RWPE2 (cell line): ENCODE results near the gene HOXA11.

Experiments used
- ATAC-seq: fragments of 200-7000 bp; cut with Tn5 transposase; 3 replicates; pipeline ENCODE4 v1.9.1; 2021; ENCODE audit warnings: low read depth
- DNase-seq: peaks from one replicate; pipeline ENCODE4 v3.0.0-alpha.2; 2020; ENCODE audit warnings: low spot score
- H3K27ac ChIP-seq: fragments of 450-650 bp; 2 replicates; pipeline ENCODE4 v1.5.1; 2017; ENCODE audit warnings: mild to moderate bottlenecking; ENCODE audit not compliant: poor library complexity, severe bottlenecking
- H3K27me3 ChIP-seq: fragments of 250-450 bp; sonication (Bioruptor Pico); 2 replicates; pipeline ENCODE4 v1.5.1; 2021; ENCODE audit warnings: mild to moderate bottlenecking, moderate library complexity; ENCODE audit not compliant: insufficient read depth, poor library complexity, severe bottlenecking
- H3K36me3 ChIP-seq: fragments of 250-450 bp; sonication (Bioruptor Pico); 2 replicates; pipeline ENCODE4 v1.5.1; 2020; ENCODE audit warnings: low read depth, mild to moderate bottlenecking, moderate library complexity
- H3K4me1 ChIP-seq: fragments of 250-450 bp; sonication (Bioruptor Pico); 2 replicates; pipeline ENCODE4 v1.5.1; 2021; ENCODE audit warnings: mild to moderate bottlenecking, moderate library complexity; ENCODE audit not compliant: insufficient read depth, poor library complexity, severe bottlenecking
- H3K4me3 ChIP-seq: fragments of 250-450 bp; sonication (Bioruptor Pico); 2 replicates; pipeline ENCODE4 v1.5.1; 2021; ENCODE audit warnings: mild to moderate bottlenecking, moderate library complexity; ENCODE audit not compliant: severe bottlenecking
- H3K9me3 ChIP-seq: fragments of 250-450 bp; sonication (Bioruptor Pico); 2 replicates; pipeline ENCODE4 v1.5.1; 2021; ENCODE audit warnings: mild to moderate bottlenecking, moderate library complexity; ENCODE audit not compliant: severe bottlenecking
- TF ChIP-seq, protein P1 (sequence below): fragments of 450-650 bp; IDR thresholded peaks from one replicate; pipeline ENCODE4 v1.5.1; 2017; ENCODE audit warnings: mild to moderate bottlenecking, moderate library complexity; ENCODE audit not compliant: poor library complexity, severe bottlenecking

The HOXA11 gene

DNA sequence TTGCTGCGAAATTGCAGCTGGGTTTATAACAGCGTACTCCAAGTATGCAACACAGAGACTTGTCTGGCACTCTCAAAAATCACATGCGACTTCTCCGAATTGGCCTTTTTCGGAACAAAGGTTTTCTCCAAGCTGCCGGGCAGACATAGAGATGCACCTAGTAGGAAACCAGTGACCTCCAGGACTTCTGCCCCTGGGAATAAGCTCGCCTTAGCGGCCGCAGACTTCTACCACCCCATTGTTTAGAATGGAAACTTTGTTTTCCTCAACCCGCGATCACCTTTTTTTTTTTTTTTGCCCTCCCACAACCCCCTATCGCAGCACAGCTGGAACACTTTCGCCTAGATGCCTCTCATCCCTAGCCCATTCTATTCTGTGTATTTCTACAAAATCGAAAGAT, 6.0 kb downstream of the HOXA11 start:
- no peak for DNase-seq
- H3K27me3 ChIP-seq: no peaks in the 10 kb centered on the region

GRCh38 chr7:27178366-27178765, 6.7 kb downstream of the HOXA11 start:
- DNase-seq: peak; percentile 55
- no peaks in the 10 kb centered on the region for H3K27me3 ChIP-seq

More for the DNA sequence above, 6.0 kb downstream of the HOXA11 start:
- H3K4me1 ChIP-seq: peaks cover 26% of the 10 kb centered on the region
- H3K36me3 ChIP-seq: no peaks in the 10 kb centered on the region
- peak overlapping the region; percentile 93 for H3K27ac ChIP-seq
- H3K9me3 ChIP-seq: no peaks in the 10 kb centered on the region
- peak overlapping the region; percentile 33 for H3K4me3 ChIP-seq
- TF ChIP-seq, protein P1, sequence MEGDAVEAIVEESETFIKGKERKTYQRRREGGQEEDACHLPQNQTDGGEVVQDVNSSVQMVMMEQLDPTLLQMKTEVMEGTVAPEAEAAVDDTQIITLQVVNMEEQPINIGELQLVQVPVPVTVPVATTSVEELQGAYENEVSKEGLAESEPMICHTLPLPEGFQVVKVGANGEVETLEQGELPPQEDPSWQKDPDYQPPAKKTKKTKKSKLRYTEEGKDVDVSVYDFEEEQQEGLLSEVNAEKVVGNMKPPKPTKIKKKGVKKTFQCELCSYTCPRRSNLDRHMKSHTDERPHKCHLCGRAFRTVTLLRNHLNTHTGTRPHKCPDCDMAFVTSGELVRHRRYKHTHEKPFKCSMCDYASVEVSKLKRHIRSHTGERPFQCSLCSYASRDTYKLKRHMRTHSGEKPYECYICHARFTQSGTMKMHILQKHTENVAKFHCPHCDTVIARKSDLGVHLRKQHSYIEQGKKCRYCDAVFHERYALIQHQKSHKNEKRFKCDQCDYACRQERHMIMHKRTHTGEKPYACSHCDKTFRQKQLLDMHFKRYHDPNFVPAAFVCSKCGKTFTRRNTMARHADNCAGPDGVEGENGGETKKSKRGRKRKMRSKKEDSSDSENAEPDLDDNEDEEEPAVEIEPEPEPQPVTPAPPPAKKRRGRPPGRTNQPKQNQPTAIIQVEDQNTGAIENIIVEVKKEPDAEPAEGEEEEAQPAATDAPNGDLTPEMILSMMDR: no peak
- no peak for ATAC-seq

DNA sequence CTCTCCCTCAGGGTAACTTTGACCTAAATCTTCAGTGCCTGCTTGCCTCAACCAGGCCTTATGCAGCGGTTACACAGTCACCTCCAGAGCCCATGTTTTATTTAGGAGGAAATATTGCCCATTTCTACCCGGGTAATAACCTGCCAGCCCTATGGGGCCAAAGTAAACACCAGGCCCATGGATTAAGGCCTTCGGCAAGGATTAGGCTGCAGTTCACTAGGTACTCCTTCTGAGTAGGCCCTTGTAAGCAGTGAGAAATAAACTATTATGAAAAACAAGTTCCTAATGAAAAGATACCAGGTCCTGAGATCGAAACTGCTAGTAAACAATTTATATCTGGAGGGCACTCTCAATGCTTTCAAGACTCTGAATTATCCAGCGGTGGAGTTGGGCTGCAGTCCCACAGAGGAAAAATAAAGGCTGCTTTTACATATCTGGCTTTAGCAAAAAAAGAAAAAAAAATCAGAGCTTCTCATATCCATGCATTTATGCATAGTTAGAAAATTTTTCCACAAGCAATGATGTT, 7.2 kb downstream of the HOXA11 start:
- H3K4me1 ChIP-seq: peaks cover 26% of the 10 kb centered on the region

More at GRCh38 chr7:27178366-27178765, 6.7 kb downstream of the HOXA11 start:
- H3K4me3 ChIP-seq: peak overlapping the region; percentile 33
- peak; percentile 25 for ATAC-seq
- H3K27ac ChIP-seq: peak overlapping the region; percentile 93
- no peaks in the 10 kb centered on the region for H3K36me3 ChIP-seq
- H3K4me1 ChIP-seq: peaks cover 26% of the 10 kb centered on the region
- H3K9me3 ChIP-seq: no peaks in the 10 kb centered on the region
- TF ChIP-seq, protein P1: no peak

DNA sequence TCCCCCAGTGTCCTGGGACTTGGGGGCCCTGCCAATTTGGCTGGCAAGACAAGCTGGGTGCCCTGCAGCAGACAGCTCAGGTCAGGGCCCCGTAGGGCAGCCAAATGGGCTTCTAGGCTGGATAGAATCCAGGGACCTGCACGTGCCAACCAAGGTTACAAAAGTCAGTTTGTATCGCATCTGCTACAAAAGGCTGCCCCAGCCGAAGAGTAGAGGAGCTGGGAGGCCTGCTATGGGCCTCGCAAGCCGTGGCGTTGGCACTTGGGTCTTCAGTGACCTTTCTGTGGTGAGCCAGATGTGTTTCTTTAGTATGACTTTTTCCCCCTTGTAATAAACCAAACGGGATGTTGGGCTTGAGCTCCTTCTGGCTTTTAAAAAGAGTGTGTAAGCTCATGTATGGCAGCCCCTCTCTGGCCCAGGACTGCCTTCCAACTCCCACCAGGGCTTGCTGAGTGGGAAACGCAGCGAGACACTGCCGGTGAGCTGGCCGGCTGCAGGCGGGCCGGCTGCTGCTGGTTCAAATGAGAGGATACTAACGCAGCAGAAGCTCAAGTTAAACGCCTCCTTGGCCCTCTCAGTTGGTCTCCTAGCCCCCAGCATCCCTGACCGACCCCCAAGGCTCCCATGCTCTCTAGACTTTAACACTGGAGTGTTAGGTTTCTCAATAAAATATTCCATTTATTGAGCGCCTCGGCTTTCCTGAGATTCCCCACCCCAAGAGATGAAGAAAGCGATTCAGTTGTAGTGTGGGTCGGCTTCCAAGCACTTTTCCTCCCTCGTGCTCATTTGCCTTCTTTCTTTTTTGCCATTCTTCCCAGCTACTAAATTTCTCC, 7.9 kb downstream of the HOXA11 start:
- peaks cover 26% of the 10 kb centered on the region for H3K4me1 ChIP-seq
- H3K36me3 ChIP-seq: no peaks in the 10 kb centered on the region
- TF ChIP-seq, protein P1: no peak
- H3K27me3 ChIP-seq: no peaks in the 10 kb centered on the region
- DNase-seq: peak; percentile 56
- H3K9me3 ChIP-seq: no peaks in the 10 kb centered on the region
- peak overlapping the region; percentile 33 for H3K4me3 ChIP-seq
- no peak for ATAC-seq
- peak overlapping the region; percentile 93 for H3K27ac ChIP-seq

More for the DNA sequence above, 7.2 kb downstream of the HOXA11 start:
- ATAC-seq (no peak), DNase-seq (no peak)
- Histone ChIP-seq H3K27ac (peak overlapping the region; percentile 93), H3K27me3 (no peaks in the 10 kb centered on the region), H3K36me3 (no peaks in the 10 kb centered on the region), H3K9me3 (no peaks in the 10 kb centered on the region), H3K4me3 (peak overlapping the region; percentile 33)
- TF ChIP-seq, protein P1: no peak

- peak overlapping the region; percentile 93 for H3K27ac ChIP-seq
- no peaks in the 10 kb centered on the region for H3K9me3 ChIP-seq
- H3K4me1 ChIP-seq: peaks cover 26% of the 10 kb centered on the region
- DNase-seq (peak; percentile 60), ATAC-seq (no peak)
- TF ChIP-seq, protein P1: no peak
- H3K4me3 ChIP-seq: peak overlapping the region; percentile 14
- H3K36me3 ChIP-seq: no peaks in the 10 kb centered on the region
- H3K27me3 ChIP-seq: no peaks in the 10 kb centered on the region
Measured at GRCh38 chr7:27176524-27176845, 8.5 kb downstream of the HOXA11 start.
